KMS-11 (cell line): ENCODE results near the gene DDAH2.
A peak's percentile ranks its signal among the peaks of the same experiment; 100 is the strongest.

Experiments used
- H2AFZ ChIP-seq: fragments of 200-600 bp; sonication (generic); 2 replicates; pipeline ENCODE4 v1.6.1; 2016; ENCODE audit warnings: antibody characterized with exemption, mixed run types, low read depth
- H3K27ac ChIP-seq: fragments of 200-600 bp; sonication (generic); 2 replicates; pipeline ENCODE4 v1.6.1; 2016; ENCODE audit warnings: mild to moderate bottlenecking, mixed run types
- H3K27me3 ChIP-seq: fragments of 200-600 bp; sonication (generic); 2 replicates; pipeline ENCODE4 v1.6.1; 2017; ENCODE audit warnings: mild to moderate bottlenecking, low read depth, mixed run types, moderate library complexity; ENCODE audit not compliant: insufficient read depth
- H3K36me3 ChIP-seq: fragments of 200-600 bp; sonication (generic); 2 replicates; pipeline ENCODE4 v1.6.1; 2017; ENCODE audit warnings: mild to moderate bottlenecking, mixed run types; ENCODE audit not compliant: insufficient read depth
- H3K4me1 ChIP-seq: fragments of 200-600 bp; sonication (generic); 2 replicates; pipeline ENCODE4 v1.6.1; 2016; ENCODE audit warnings: mild to moderate bottlenecking, low read depth, mixed run types; ENCODE audit not compliant: poor library complexity, severe bottlenecking
- H3K4me2 ChIP-seq: fragments of 200-600 bp; sonication (generic); 2 replicates; pipeline ENCODE4 v1.7.0; 2016; ENCODE audit warnings: mild to moderate bottlenecking, mixed run types
- H3K4me3 ChIP-seq: fragments of 200-600 bp; sonication (generic); IDR thresholded peaks from 2 replicates; pipeline ENCODE4 v1.6.1; 2017; ENCODE audit warnings: low read depth, low read length, mixed read lengths; ENCODE audit not compliant: insufficient read depth
- H3K79me2 ChIP-seq: fragments of 200-600 bp; sonication (generic); 2 replicates; pipeline ENCODE4 v1.6.1; 2016; ENCODE audit warnings: low read depth, mixed run types; ENCODE audit not compliant: insufficient read depth
- H3K9ac ChIP-seq: fragments of 200-600 bp; sonication (generic); 2 replicates; pipeline ENCODE4 v1.6.1; 2016; ENCODE audit warnings: mild to moderate bottlenecking, mixed run types
- H4K20me1 ChIP-seq: fragments of 200-600 bp; sonication (generic); 2 replicates; pipeline ENCODE4 v1.6.1; 2016; ENCODE audit warnings: mild to moderate bottlenecking, mixed run types; ENCODE audit not compliant: insufficient read depth
- TF ChIP-seq, protein P1 (sequence below): fragments of 200-600 bp; sonication (generic); conservative IDR thresholded peaks from 2 replicates; pipeline ENCODE4 v1.6.1; 2017; ENCODE audit warnings: low read depth, mild to moderate bottlenecking, antibody characterized with exemption, low read length, moderate library complexity, mixed read lengths

Gene DDAH2

GRCh38 chr6:31677955-31678354 is 51.1 kb downstream of the DDAH2 start:
- Histone ChIP-seq H3K4me3 (no peak overlapping the region), H3K27ac (peak overlapping the region; percentile 30; the same call in 1 of the 2 replicates), H4K20me1 (no peaks in the 10 kb centered on the region), H3K4me2 (peak overlapping the region; percentile 13; the same call in 1 of the 2 replicates), H3K27me3 (no peaks in the 10 kb centered on the region), H3K4me1 (peaks cover 49% of the 10 kb centered on the region), H3K9ac (no peak overlapping the region), H3K36me3 (no peaks in the 10 kb centered on the region), H3K79me2 (no peaks in the 10 kb centered on the region), H2AFZ (no peak overlapping the region; the same call in 1 of the 2 replicates)
- TF ChIP-seq, protein P1, sequence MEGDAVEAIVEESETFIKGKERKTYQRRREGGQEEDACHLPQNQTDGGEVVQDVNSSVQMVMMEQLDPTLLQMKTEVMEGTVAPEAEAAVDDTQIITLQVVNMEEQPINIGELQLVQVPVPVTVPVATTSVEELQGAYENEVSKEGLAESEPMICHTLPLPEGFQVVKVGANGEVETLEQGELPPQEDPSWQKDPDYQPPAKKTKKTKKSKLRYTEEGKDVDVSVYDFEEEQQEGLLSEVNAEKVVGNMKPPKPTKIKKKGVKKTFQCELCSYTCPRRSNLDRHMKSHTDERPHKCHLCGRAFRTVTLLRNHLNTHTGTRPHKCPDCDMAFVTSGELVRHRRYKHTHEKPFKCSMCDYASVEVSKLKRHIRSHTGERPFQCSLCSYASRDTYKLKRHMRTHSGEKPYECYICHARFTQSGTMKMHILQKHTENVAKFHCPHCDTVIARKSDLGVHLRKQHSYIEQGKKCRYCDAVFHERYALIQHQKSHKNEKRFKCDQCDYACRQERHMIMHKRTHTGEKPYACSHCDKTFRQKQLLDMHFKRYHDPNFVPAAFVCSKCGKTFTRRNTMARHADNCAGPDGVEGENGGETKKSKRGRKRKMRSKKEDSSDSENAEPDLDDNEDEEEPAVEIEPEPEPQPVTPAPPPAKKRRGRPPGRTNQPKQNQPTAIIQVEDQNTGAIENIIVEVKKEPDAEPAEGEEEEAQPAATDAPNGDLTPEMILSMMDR, result no peak
